Ovary (tissue), 3 donors: ENCODE results near the gene GPX6.
"Not testable (repeated sequence)": the region's sequence is repeated elsewhere in the genome, so short reads cannot be mapped to it uniquely, and the experiment has no call there.

Source experiments
- CTCF ChIP-seq, 3 donors: fragments of 450-650 bp in 2 of 3; fragments of 200-600 bp in 1 of 3; IDR thresholded peaks; one replicate each; pipeline versions ENCODE4 v1.5.1 to v1.8.0; 2016 to 2022; ENCODE audit warnings: antibody characterized with exemption in 3 of 3, mild to moderate bottlenecking in 1 of 3
- EP300 ChIP-seq: sonication (generic); formaldehyde crosslinking; IDR thresholded peaks from one replicate; pipeline ENCODE4 v1.6.1; 2017; ENCODE audit warnings: antibody characterized with exemption
- donor health status: DM: no; HTN: no; CAD: no.

GRCh38 chr6:28502136-28502535, 13.5 kb downstream of the GPX6 start:
- TF ChIP-seq CTCF (IDR thresholded peaks at IDR 0.05); EP300: not testable (repeated sequence)
